HL-60 (cell line): ENCODE measurements around the gene ZMIZ1.

Experiments used
- CTCF ChIP-seq: IDR thresholded peaks from one replicate; pipeline ENCODE4 v1.5.1; 2011; ENCODE audit warnings: low read length, control low read depth, inconsistent platforms; ENCODE audit not compliant: insufficient read depth
- GABPA ChIP-seq: IDR thresholded peaks from 2 replicates; pipeline ENCODE4 v1.6.1; 2012; ENCODE audit warnings: low read depth
- POLR2AphosphoS5 ChIP-seq: IDR thresholded peaks from 2 replicates; pipeline ENCODE4 v1.6.1; 2012; ENCODE audit warnings: low read depth
- REST ChIP-seq: IDR thresholded peaks from 2 replicates; pipeline ENCODE4 v1.6.1; 2012; ENCODE audit warnings: low read depth; ENCODE audit not compliant: insufficient replicate concordance
- SPI1 ChIP-seq: IDR thresholded peaks from 2 replicates; pipeline ENCODE4 v1.6.1; 2012; ENCODE audit warnings: low read depth, mild to moderate bottlenecking, borderline replicate concordance

- TF ChIP-seq CTCF, result no peak
- TF ChIP-seq REST, result no peak
- TF ChIP-seq POLR2AphosphoS5, result no peak
- no peak for TF ChIP-seq GABPA
- no peak for TF ChIP-seq SPI1
Observed at GRCh38 chr10:79046326-79046725, 22.4 kb upstream of the ZMIZ1 start.
